Measurements from ENCODE around the gene MGAT2.

DNA sequence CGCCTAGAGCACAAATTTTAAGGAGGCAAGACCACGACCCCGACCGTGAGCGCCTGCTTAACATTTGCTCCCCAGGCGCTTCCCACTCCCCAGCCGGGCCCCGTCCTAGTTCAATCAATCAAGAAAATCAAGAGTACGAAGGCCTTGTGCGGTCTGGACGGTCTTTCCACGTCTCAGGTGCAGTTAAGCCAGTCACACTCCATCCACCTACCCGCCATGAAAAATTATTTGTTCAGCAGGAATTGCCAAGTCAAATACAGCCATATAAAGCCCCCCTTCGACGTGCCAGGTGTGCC, 22.5 kb upstream of the MGAT2 start:
- TF ChIP-seq, protein P1, sequence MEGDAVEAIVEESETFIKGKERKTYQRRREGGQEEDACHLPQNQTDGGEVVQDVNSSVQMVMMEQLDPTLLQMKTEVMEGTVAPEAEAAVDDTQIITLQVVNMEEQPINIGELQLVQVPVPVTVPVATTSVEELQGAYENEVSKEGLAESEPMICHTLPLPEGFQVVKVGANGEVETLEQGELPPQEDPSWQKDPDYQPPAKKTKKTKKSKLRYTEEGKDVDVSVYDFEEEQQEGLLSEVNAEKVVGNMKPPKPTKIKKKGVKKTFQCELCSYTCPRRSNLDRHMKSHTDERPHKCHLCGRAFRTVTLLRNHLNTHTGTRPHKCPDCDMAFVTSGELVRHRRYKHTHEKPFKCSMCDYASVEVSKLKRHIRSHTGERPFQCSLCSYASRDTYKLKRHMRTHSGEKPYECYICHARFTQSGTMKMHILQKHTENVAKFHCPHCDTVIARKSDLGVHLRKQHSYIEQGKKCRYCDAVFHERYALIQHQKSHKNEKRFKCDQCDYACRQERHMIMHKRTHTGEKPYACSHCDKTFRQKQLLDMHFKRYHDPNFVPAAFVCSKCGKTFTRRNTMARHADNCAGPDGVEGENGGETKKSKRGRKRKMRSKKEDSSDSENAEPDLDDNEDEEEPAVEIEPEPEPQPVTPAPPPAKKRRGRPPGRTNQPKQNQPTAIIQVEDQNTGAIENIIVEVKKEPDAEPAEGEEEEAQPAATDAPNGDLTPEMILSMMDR (IDR thresholded peaks at IDR 0.05; ENCODE audit: extremely low read depth in 1 of 2, insufficient read depth in 1 of 2, low read depth in 1 of 2, low read length in 2 of 2) = no peak
- TF ChIP-seq POLR2A (IDR thresholded peaks at IDR 0.05; ENCODE audit: low read depth, low read length) (no peak), POLR2AphosphoS5 (IDR thresholded peaks at IDR 0.05; ENCODE audit: insufficient read depth, low read depth, low read length) (no peak), MYC (IDR thresholded peaks at IDR 0.05; ENCODE audit: low read depth, low read length) (no peak), EZH2 (IDR thresholded peaks at IDR 0.05; ENCODE audit: borderline replicate concordance, low read depth, low read length, severe bottlenecking) (no peak), FOS (IDR thresholded peaks at IDR 0.05; ENCODE audit: borderline replicate concordance, insufficient read depth, low read length) (no peak), JUN (IDR thresholded peaks at IDR 0.05; ENCODE audit: borderline replicate concordance, insufficient read depth, insufficient read length, low read depth) (no peak)
- TF ChIP-seq, protein P2, sequence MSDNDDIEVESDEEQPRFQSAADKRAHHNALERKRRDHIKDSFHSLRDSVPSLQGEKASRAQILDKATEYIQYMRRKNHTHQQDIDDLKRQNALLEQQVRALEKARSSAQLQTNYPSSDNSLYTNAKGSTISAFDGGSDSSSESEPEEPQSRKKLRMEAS (IDR thresholded peaks at IDR 0.05; ENCODE audit: insufficient read depth, insufficient read length) = no peak
